ENCODE data around the gene TGIF2LY.
"Not testable (repeated sequence)": the region's sequence is repeated elsewhere in the genome, so short reads cannot be mapped to it uniquely, and the experiment has no call there.

The TGIF2LY gene

DNA sequence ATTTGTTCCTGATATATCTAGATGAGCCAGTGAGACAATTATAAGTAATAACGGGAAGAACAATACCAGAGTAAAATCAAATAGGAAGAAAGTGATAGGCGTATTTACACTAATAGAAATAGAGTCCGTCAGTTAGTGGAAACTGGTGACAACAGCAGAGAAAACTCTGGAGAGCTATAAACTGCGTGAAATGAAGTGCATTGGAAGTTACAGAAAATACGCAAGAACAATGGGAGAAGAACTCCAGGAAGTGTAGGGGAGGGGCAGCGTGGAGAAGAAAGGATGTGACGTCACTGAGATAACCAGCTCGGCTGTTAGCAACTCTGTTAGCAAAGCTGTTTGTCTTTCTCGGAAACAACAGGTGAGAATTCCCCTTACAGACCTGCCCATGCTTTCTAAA is at the start of gene TGIF2LY:
TSS of gene TGIF2LY (plus strand) at position 301 of the 400 bp plus-strand sequence. CDS start 178 bp downstream, outside the sequence.
- H3K27ac ChIP-seq; H3K4me3 ChIP-seq (ENCODE audit: low read depth in 1 of 2, low read length in 1 of 2); H3K36me3 ChIP-seq; H3K9me3 ChIP-seq; H3K4me1 ChIP-seq (ENCODE audit: control insufficient read depth in 1 of 2, insufficient read depth in 1 of 2, low read depth in 1 of 2, low read length in 1 of 2); H3K27me3 ChIP-seq: not testable (repeated sequence)
